Suprapubic skin (tissue), 4 donors: Measurements from ENCODE around the gene ENKD1.

Source experiments
- CTCF ChIP-seq, 2 donors: fragments of 200-600 bp in 1 of 2; fragments of 450-650 bp in 1 of 2; sonication (generic) in 1 of 2; IDR thresholded peaks; one replicate each; pipeline ENCODE4 v1.5.1; 2016 to 2019; ENCODE audit warnings: antibody characterized with exemption in 2 of 2, mild to moderate bottlenecking in 1 of 2, moderate library complexity in 1 of 2
- EP300 ChIP-seq: sonication (generic); formaldehyde crosslinking; IDR thresholded peaks from one replicate; pipeline ENCODE4 v1.6.1; 2017; ENCODE audit warnings: antibody characterized with exemption
- POLR2A ChIP-seq, 2 donors: fragments of 450-650 bp; IDR thresholded peaks; one replicate each; pipeline ENCODE4 v1.6.1; 2017; ENCODE audit warnings: antibody characterized with exemption in 2 of 2, mild to moderate bottlenecking in 2 of 2, moderate library complexity in 2 of 2
- POLR2AphosphoS5 ChIP-seq, 3 donors: sonication (generic); formaldehyde crosslinking; IDR thresholded peaks; one replicate each; pipeline ENCODE4 v1.6.1; 2017; ENCODE audit warnings: antibody characterized with exemption in 3 of 3

- TF ChIP-seq POLR2A (IDR thresholded peaks at IDR 0.05) (no peak), CTCF (IDR thresholded peaks at IDR 0.05) (no peak), EP300 (no peak), POLR2AphosphoS5 (IDR thresholded peaks at IDR 0.05) (no peak)
Observed at GRCh38 chr16:67637625-67638024, 28.9 kb downstream of the ENKD1 start.
